GM08714 (cell line): ENCODE results near the gene SMIM1.

Source experiments
- H3K4me3 ChIP-seq: fragments of 200-500 bp; sonication (Bioruptor generic); 2 replicates; pipeline ENCODE4 v1.5.1; 2014; ENCODE audit warnings: mild to moderate bottlenecking, low read length, inconsistent platforms
- ZNF274 ChIP-seq: IDR thresholded peaks from 2 replicates; pipeline ENCODE4 v1.6.1; 2012; ENCODE audit warnings: mild to moderate bottlenecking, low read depth, low read length

SMIM1 gene

DNA sequence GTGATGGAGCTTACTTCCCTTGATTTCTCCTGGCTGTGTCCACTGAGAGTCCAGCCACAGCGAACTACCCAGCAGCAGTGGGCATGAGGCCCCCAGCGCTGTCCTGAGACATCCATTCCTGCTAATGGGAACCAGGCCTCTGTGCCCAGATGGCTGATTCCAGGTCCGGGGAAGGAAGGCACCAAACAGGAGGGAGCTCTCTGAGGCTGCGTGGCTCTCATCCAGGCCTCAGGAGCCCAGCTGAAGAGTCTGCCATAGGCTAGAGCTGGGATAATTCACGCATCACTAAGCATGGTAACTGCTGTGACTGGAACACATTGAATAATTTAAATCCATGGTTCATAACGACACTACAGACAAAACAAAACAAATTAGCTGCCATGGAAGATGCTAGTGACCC lies 48.5 kb downstream of the SMIM1 start:
- TF ChIP-seq ZNF274 = no peak
- no peak overlapping the region for H3K4me3 ChIP-seq

GRCh38 chr1:3821447-3821846 lies 48.9 kb downstream of the SMIM1 start:
- H3K4me3 ChIP-seq = no peak overlapping the region
- TF ChIP-seq ZNF274 = no peak

GRCh38 chr1:3821908-3822307 lies 49.4 kb downstream of the SMIM1 start:
- no peak overlapping the region for H3K4me3 ChIP-seq
- TF ChIP-seq ZNF274 = no peak

GRCh38 chr1:3822421-3822820 lies 49.9 kb downstream of the SMIM1 start:
- TF ChIP-seq ZNF274 = no peak

DNA sequence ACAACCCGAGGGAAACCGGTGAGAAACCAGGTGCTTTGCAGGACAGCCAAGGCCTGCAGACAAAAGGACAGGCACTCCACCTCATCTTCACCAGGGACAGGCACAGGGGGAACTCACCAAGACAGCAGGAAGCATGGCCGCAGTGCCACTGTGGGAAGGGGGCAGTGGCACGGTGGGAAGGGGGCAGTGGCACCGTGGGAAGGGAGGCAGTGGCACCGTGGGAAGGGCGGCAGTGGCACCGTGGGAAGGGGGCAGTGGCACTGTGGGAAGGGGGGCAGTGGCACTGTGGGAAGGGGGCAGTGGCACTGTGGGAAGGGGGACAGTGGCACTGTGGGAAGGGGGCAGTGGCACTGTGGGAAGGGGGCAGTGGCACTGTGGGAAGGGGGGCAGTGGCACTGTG lies 52.1 kb downstream of the SMIM1 start:
- no peak overlapping the region for H3K4me3 ChIP-seq
- no peak for TF ChIP-seq ZNF274

More at GRCh38 chr1:3822421-3822820, 49.9 kb downstream of the SMIM1 start:
- no peak overlapping the region for H3K4me3 ChIP-seq

DNA sequence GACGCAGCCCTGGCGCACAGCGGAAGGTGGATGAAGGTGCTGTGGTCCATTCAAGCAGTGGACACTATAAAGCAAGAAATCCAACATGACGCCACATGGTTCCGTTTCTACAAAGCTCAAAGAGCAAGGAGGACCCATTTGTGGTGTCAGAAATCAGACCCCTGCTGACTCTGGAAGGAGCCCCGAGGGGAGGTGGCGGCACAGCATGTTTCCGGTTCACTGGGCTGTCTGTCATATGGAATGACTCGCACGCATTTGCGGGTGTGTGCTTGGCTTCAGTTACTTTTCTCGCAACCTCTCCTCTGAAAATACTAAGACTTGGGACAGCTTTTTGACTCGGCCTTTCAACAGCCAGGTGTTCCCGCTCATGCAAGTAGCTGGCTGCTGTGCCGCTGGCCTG lies 52.8 kb downstream of the SMIM1 start:
- H3K4me3 ChIP-seq = no peak overlapping the region
- no peak for TF ChIP-seq ZNF274
